Measurements from ENCODE around the gene DMXL1. TPM values are rescaled to one million over a fixed set of nuclear protein-coding genes. Genes with fewer than 3 reads are reported as not detected.

The DMXL1 gene
- total and polyA plus RNA-seq, 11 donors = 8.2 to 39.0 (median 27.0) TPM

- Histone ChIP-seq H3K27ac (no peak overlapping the region), H3K9me3 (no peaks in the 10 kb centered on the region), H3K4me3 (no peak overlapping the region), H3K36me3 (peaks cover 0 to 57% (median 33%) of the 10 kb centered on the region in 9 donors), H3K27me3 (no peaks in the 10 kb centered on the region), H3K4me1 (no peaks in the 10 kb centered on the region)
- DNase-seq = no peak
- intact Hi-C loops (cut with DNase I) = no loop called here
- WGBS, 4 donors = 86 to 99% (median 90%) methylated on average over 1 of the region's 1 CpG
- no peak for TF ChIP-seq POLR2A (IDR thresholded peaks at IDR 0.05)
- TF ChIP-seq CTCF (IDR thresholded peaks at IDR 0.05) = no peak
- no peak for ATAC-seq
These were observed 119.7 kb downstream of the DMXL1 start for GRCh38 chr5:119190470-119191095.

GRCh38 chr5:119191944-119192343, 121.1 kb downstream of the DMXL1 start:
- ATAC-seq (no peak), DNase-seq (no peak)
- no peaks in the 10 kb centered on the region for H3K9me3 ChIP-seq
- H3K4me1 ChIP-seq = no peaks in the 10 kb centered on the region
- TF ChIP-seq CTCF (IDR thresholded peaks at IDR 0.05) (no peak), POLR2A (IDR thresholded peaks at IDR 0.05) (no peak)
- intact Hi-C loops (cut with DNase I) = no loop called here
- no peak overlapping the region for H3K4me3 ChIP-seq
- H3K36me3 ChIP-seq = peaks cover 0 to 69% (median 41%) of the 10 kb centered on the region in 9 donors
- H3K27ac ChIP-seq = no peak overlapping the region
- H3K27me3 ChIP-seq = no peaks in the 10 kb centered on the region
- 93 to 98% (median 97%) methylated on average over 1 of the region's 1 CpG for WGBS, 4 donors

- Histone ChIP-seq H3K27ac (no peak overlapping the region), H3K9me3 (peaks cover 0 to 33% (median 0%) of the 10 kb centered on the region in 12 donors), H3K4me1 (peaks cover 0 to 4% (median 0%) of the 10 kb centered on the region in 12 donors), H3K4me3 (no peak overlapping the region), H3K36me3 (peaks cover 4 to 77% (median 51%) of the 10 kb centered on the region in 9 donors), H3K27me3 (no peaks in the 10 kb centered on the region)
- intact Hi-C loops (cut with DNase I) = no loop called here
- DNase-seq (no peak), ATAC-seq (no peak)
- TF ChIP-seq POLR2A (IDR thresholded peaks at IDR 0.05) (no peak), CTCF (IDR thresholded peaks at IDR 0.05) (no peak)
These were observed 129.9 kb downstream of the DMXL1 start for GRCh38 chr5:119200795-119201194.

- TF ChIP-seq POLR2A (IDR thresholded peaks at IDR 0.05) (no peak), CTCF (IDR thresholded peaks at IDR 0.05) (no peak)
- WGBS, 4 donors = 91 to 97% (median 94%) methylated on average over 1 of the region's 1 CpG
- DNase-seq (no peak), ATAC-seq (no peak)
- Histone ChIP-seq H3K4me3 (no peak overlapping the region), H3K36me3 (peaks cover 0 to 57% (median 16%) of the 10 kb centered on the region in 9 donors), H3K27me3 (no peaks in the 10 kb centered on the region), H3K9me3 (peaks cover 0 to 2% (median 0%) of the 10 kb centered on the region in 12 donors), H3K27ac (no peak overlapping the region), H3K4me1 (peaks cover 0 to 10% (median 0%) of the 10 kb centered on the region in 12 donors)
- intact Hi-C loops (cut with DNase I) = no loop called here
These were observed 136.2 kb downstream of the DMXL1 start for GRCh38 chr5:119207105-119207504.

All from heart left ventricle (tissue), 16 donors.